ENCODE measurements around the gene SLC43A3. TPM values are rescaled to one million over a fixed set of nuclear protein-coding genes. Genes with fewer than 3 reads are reported as not detected.

Gene SLC43A3
- total RNA-seq, 2 donors from 2014 or later = 12.1 to 13.8 TPM

DNA sequence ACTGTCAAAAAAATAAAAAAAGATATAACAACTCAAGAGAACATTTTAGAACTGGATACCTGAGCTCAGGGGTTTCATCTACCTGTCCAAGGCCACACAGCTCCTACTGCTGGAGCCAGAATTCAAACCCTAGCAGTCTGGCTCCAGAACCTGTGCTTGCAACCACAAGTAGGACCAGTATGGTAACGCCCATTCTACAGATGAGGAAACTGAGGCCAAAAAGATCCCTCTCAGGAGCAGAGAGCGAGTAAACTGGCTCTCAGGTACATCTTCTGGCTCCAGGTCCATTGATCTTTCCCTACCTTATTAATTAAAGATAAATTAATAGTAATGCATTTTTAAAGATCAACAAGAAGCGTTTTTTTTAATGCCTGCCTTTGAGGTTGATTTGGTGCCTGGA is 69.6 kb downstream of the SLC43A3 start:
- Mint-ChIP-seq H3K4me3 (no peak overlapping the region), H3K27me3 (peaks cover 15% of the 10 kb centered on the region), H3K27ac (no peak overlapping the region), H3K4me1 (peaks cover 3% of the 10 kb centered on the region), H3K36me3 (ENCODE audit: low read depth) (peaks cover 5% of the 10 kb centered on the region)
- no peak for ATAC-seq
- no peaks in the 10 kb centered on the region for H3K9me3 ChIP-seq (ENCODE audit: control insufficient read depth, low read length, poor library complexity, severe bottlenecking)
- no peak for DNase-seq

Other genes starting within 250 kb of the SLC43A3 start
- not detected for gene LRRC55, start 245.2 kb downstream of the SLC43A3 start, total RNA-seq
- gene APLNR, start 189.9 kb downstream of the SLC43A3 start, total RNA-seq = not detected
- gene TNKS1BP1, start 102.2 kb downstream of the SLC43A3 start, total RNA-seq = 10 to 100 TPM in 1 of 2 donors, 1 to 10 TPM in 1; 8.7 to 16.2 TPM
- 10 to 100 TPM; 46.4 to 47.2 TPM for gene SSRP1, start 91.2 kb downstream of the SLC43A3 start, total RNA-seq
- gene P2RX3, start 88.8 kb downstream of the SLC43A3 start, total RNA-seq = not detected
- gene PRG3, start 46.0 kb downstream of the SLC43A3 start, total RNA-seq = not detected
- under 1 TPM; 0.55 to 0.92 TPM for gene PRG2, start 36.5 kb downstream of the SLC43A3 start, total RNA-seq
- under 1 TPM in 1 of 2 donors, not detected in 1; 0.23 TPM for gene RTN4RL2, start 33.4 kb upstream of the SLC43A3 start, total RNA-seq
- gene SLC43A1, start 88.6 kb upstream of the SLC43A3 start, total RNA-seq = 1 to 10 TPM; 7.8 to 8.0 TPM
- 10 to 100 TPM; 17.0 to 19.1 TPM for gene TIMM10, start 103.6 kb upstream of the SLC43A3 start, total RNA-seq
- gene SMTNL1, start 110.5 kb upstream of the SLC43A3 start, total RNA-seq = not detected
- gene UBE2L6, start 140.6 kb upstream of the SLC43A3 start, total RNA-seq = 10 to 100 TPM; 58.9 to 64.1 TPM
- under 1 TPM in 1 of 2 donors, not detected in 1; 0.57 TPM for gene SERPING1, start 170.6 kb upstream of the SLC43A3 start, total RNA-seq
- 1 to 10 TPM; 1.2 to 1.8 TPM for gene YPEL4, start 222.8 kb upstream of the SLC43A3 start, total RNA-seq
- 10 to 100 TPM; 11.7 to 22.7 TPM for gene CLP1, start 230.6 kb upstream of the SLC43A3 start, total RNA-seq
- gene ZDHHC5, start 241.0 kb upstream of the SLC43A3 start, total RNA-seq = 10 to 100 TPM; 51.9 to 55.6 TPM